Mesendoderm (in vitro differentiated cells): Measurements from ENCODE around the gene FAM163B.

Experiments used
- DNase-seq: peaks from one replicate; pipeline ENCODE4 v3.0.0; 2013
- H2AK5ac ChIP-seq: 2 replicates; pipeline ENCODE4 v1.6.1; 2013; ENCODE audit warnings: low read length, inconsistent platforms
- H2BK120ac ChIP-seq: 2 replicates; pipeline ENCODE4 v1.6.1; 2013; ENCODE audit warnings: low read depth, mild to moderate bottlenecking, low read length, moderate library complexity, mixed read lengths
- H2BK15ac ChIP-seq: replicated peaks from 2 replicates; pipeline ENCODE4 v1.6.1; 2013; ENCODE audit warnings: low read depth, mild to moderate bottlenecking, moderate library complexity
- H2BK5ac ChIP-seq: 2 replicates; pipeline ENCODE4 v1.6.1; 2013; ENCODE audit warnings: low read length, inconsistent platforms
- H3K18ac ChIP-seq: 2 replicates; pipeline ENCODE4 v1.6.1; 2013; ENCODE audit warnings: mild to moderate bottlenecking, low read length, mixed read lengths
- H3K23ac ChIP-seq: one replicate; pipeline ENCODE4 v1.6.1; 2013; ENCODE audit warnings: low read length
- H3K27ac ChIP-seq: 2 replicates; pipeline ENCODE4 v1.5.1; 2013; ENCODE audit warnings: low read depth, mild to moderate bottlenecking, inconsistent platforms, low read length, moderate library complexity
- H3K27me3 ChIP-seq: 2 replicates; pipeline ENCODE4 v1.6.1; 2013; ENCODE audit warnings: low read length, control low read depth, mild to moderate bottlenecking, inconsistent platforms; ENCODE audit not compliant: insufficient read depth, poor library complexity
- H3K36me3 ChIP-seq: 2 replicates; pipeline ENCODE4 v1.6.1; 2013; ENCODE audit warnings: low read length, inconsistent platforms; ENCODE audit not compliant: control insufficient read depth, insufficient read depth
- H3K4ac ChIP-seq: one replicate; pipeline ENCODE4 v1.6.1; 2013; ENCODE audit warnings: low read depth, mild to moderate bottlenecking, low read length, moderate library complexity
- H3K4me1 ChIP-seq: 2 replicates; pipeline ENCODE4 v1.6.1; 2013; ENCODE audit warnings: low read depth, low read length, inconsistent platforms; ENCODE audit not compliant: control insufficient read depth
- H3K4me2 ChIP-seq: 2 replicates; pipeline ENCODE4 v1.6.1; 2013; ENCODE audit warnings: low read length
- H3K4me3 ChIP-seq: 2 replicates; pipeline ENCODE4 v1.5.1; 2013; ENCODE audit warnings: mild to moderate bottlenecking, low read length
- H3K56ac ChIP-seq: one replicate; pipeline ENCODE4 v1.6.1; 2013; ENCODE audit warnings: low read length
- H3K79me1 ChIP-seq: 2 replicates; pipeline ENCODE4 v1.6.1; 2013; ENCODE audit warnings: low read length, inconsistent platforms
- H3K79me2 ChIP-seq: 2 replicates; pipeline ENCODE4 v1.6.1; 2013; ENCODE audit warnings: mild to moderate bottlenecking, low read length; ENCODE audit not compliant: control insufficient read depth, insufficient read depth
- H3K9ac ChIP-seq: 2 replicates; pipeline ENCODE4 v1.6.1; 2013; ENCODE audit warnings: low read length, inconsistent platforms
- H4K5ac ChIP-seq: one replicate; pipeline ENCODE4 v1.6.1; 2013; ENCODE audit warnings: low read length
- H4K8ac ChIP-seq: one replicate; pipeline ENCODE4 v1.6.1; 2013; ENCODE audit warnings: low read depth, mild to moderate bottlenecking, control low read depth, low read length, moderate library complexity
- WGBS: extraction: QIAGEN DNeasy Blood & Tissue Kit; methylation state at CpG from one replicate; pipeline ENCODE4 v1.1.7; 2013; ENCODE audit warnings: low lambda C conversion rate, missing lambda C conversion rate; ENCODE audit not compliant: insufficient coverage; ENCODE audit errors: extremely low coverage; 5-methylcytosine and 5-hydroxymethylcytosine counted together

The FAM163B gene

DNA sequence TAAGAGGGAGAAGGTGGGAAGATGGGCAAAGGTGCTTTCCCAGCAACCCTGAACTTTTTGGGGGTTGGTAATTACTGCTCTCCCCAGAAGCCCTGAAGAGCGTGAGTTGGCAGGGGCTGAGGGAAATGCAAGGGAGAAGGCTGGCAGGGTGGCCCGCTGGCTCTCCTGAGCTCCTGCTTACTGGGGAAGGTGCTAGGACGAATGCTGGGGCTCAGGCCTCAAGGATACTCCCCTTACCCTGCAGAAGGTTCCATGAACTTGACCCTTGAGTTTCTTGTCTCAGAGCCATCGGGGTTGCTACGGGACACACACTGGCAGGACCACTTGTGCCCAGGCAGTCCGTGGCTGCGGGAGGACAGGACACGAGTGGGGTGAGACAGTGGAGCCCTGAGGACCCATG is 1.2 kb downstream of the FAM163B start:
- Histone ChIP-seq H3K4ac (no peak overlapping the region), H3K56ac (no peak overlapping the region), H3K79me1 (no peaks in the 10 kb centered on the region), H3K23ac (no peak overlapping the region), H3K4me3 (no peak overlapping the region), H3K79me2 (no peaks in the 10 kb centered on the region), H3K4me2 (no peak overlapping the region), H3K9ac (no peak overlapping the region), H3K27me3 (peaks cover 4% of the 10 kb centered on the region), H2AK5ac (no peak overlapping the region), H2BK15ac (no peak overlapping the region), H4K8ac (no peak overlapping the region), H2BK5ac (no peak overlapping the region), H3K4me1 (no peaks in the 10 kb centered on the region), H3K27ac (no peak overlapping the region), H3K36me3 (no peaks in the 10 kb centered on the region), H3K18ac (no peak overlapping the region), H2BK120ac (no peak overlapping the region), H4K5ac (no peak overlapping the region)
- WGBS, result no CpG with 5 or more reads among the region's 8 CpGs
- no peak for DNase-seq

DNA sequence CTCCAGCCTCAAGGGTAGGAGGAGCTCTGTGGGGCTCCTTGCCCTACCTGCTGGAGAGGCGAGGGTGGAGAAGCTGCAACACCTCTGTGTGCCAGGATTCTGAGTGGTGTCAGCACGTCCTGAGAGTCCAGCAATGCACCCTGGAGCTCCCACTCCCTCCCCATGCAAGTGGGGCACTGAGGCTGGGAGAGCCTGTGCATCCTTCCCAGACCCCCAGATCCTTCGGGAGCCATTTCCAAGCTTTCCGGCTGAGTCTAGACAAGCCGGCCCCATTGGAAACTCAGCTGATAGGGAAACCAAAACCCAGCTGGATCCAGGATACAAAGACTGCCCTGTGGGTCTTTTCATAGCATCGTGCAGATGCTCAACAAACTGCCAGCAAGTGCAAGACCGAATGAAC is 1.8 kb downstream of the FAM163B start:
- Histone ChIP-seq H2BK15ac (no peak overlapping the region), H3K4me2 (no peak overlapping the region), H3K79me1 (no peaks in the 10 kb centered on the region), H3K4ac (no peak overlapping the region), H2AK5ac (no peak overlapping the region), H2BK5ac (no peak overlapping the region), H3K36me3 (no peaks in the 10 kb centered on the region), H3K4me1 (no peaks in the 10 kb centered on the region), H3K79me2 (no peaks in the 10 kb centered on the region), H3K56ac (no peak overlapping the region), H3K23ac (no peak overlapping the region), H3K4me3 (no peak overlapping the region), H4K5ac (no peak overlapping the region), H4K8ac (no peak overlapping the region), H3K9ac (no peak overlapping the region), H3K27ac (no peak overlapping the region), H3K18ac (no peak overlapping the region), H2BK120ac (no peak overlapping the region), H3K27me3 (peaks cover 4% of the 10 kb centered on the region)
- no peak for DNase-seq
- no CpG with 5 or more reads among the region's 7 CpGs for WGBS

DNA sequence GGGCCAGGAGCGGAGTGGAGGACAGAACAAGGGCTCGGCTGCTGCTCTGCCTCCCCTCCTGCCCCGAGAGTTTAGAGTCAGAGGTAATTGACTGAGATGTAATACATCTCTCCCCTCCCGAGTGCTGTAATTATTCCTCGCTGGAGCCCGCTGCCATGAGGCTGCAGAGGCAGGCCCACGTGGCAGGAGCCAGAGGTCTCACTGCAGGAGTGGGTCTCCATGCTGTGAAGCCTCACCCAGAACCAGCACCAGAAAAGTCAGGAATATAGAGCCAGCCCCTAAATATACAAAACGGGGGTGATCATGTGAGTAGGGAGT is 2.5 kb downstream of the FAM163B start:
- no peak overlapping the region for H3K9ac ChIP-seq
- H3K27ac ChIP-seq, result no peak overlapping the region
- no peak overlapping the region for H3K4me3 ChIP-seq
- no peaks in the 10 kb centered on the region for H3K79me2 ChIP-seq
- no peak overlapping the region for H4K5ac ChIP-seq
- H3K18ac ChIP-seq, result no peak overlapping the region
- no peak overlapping the region for H2BK5ac ChIP-seq
- H3K4me1 ChIP-seq, result no peaks in the 10 kb centered on the region
- no peak overlapping the region for H4K8ac ChIP-seq
- no peak overlapping the region for H3K4ac ChIP-seq
- peaks cover 4% of the 10 kb centered on the region for H3K27me3 ChIP-seq
- no peak overlapping the region for H3K23ac ChIP-seq
- H2BK15ac ChIP-seq, result no peak overlapping the region
- no peak overlapping the region for H3K56ac ChIP-seq
- no CpG with 5 or more reads among the region's 8 CpGs for WGBS
- H3K79me1 ChIP-seq, result no peaks in the 10 kb centered on the region
- no peak for DNase-seq
- H2AK5ac ChIP-seq, result no peak overlapping the region
- no peak overlapping the region for H3K4me2 ChIP-seq
- H3K36me3 ChIP-seq, result no peaks in the 10 kb centered on the region
- no peak overlapping the region for H2BK120ac ChIP-seq

DNA sequence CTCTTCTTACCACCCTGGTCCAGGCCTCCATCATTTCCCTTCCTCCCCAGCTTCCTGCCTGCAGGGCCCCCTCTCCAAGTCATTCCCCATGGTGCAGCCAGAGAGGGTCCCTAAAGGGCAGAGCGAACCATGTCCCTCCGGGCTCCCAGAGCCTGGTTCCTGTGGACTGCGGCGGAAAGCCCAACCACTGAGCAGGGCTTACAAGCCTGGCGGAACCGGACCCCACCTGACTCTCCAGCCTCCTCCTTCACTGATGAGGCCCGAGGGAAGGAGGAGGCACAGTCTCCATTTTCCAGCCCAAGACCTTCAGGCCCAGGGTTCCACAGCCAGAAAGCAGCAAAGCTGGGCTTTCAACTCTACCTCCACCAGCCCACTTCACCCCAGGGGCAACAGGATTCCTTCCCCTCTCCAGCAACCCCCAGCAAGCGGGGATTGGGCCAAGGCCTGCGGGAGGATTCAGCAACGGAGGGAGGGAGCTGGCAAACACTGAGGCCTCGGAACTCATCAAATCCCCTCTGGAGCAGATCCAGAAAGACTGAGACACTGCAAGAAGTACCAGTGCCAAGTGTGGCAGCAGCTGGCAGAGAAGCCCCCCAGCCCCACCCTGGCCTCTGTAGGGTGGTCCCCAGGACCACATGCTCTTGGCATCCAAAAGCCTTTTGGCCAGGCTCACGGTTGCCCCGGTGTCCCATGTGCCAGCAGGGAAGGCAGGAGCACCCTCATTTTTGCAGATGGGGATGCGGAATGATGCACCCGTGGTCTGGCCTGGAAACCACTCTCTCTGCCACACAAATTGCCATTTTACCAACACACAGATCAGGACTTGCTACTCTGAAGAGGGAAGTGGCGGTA is 3.1 kb downstream of the FAM163B start:
- Histone ChIP-seq H3K56ac (no peak overlapping the region), H4K8ac (no peak overlapping the region), H3K27ac (no peak overlapping the region), H3K23ac (no peak overlapping the region), H4K5ac (no peak overlapping the region), H2BK120ac (no peak overlapping the region), H3K4ac (no peak overlapping the region), H3K9ac (no peak overlapping the region), H2BK5ac (no peak overlapping the region), H3K4me3 (no peak overlapping the region), H3K4me2 (no peak overlapping the region), H3K79me1 (no peaks in the 10 kb centered on the region), H3K4me1 (no peaks in the 10 kb centered on the region), H3K18ac (no peak overlapping the region), H3K27me3 (peaks cover 4% of the 10 kb centered on the region), H2BK15ac (no peak overlapping the region), H3K36me3 (no peaks in the 10 kb centered on the region), H3K79me2 (no peaks in the 10 kb centered on the region), H2AK5ac (no peak overlapping the region)
- WGBS, result no CpG with 5 or more reads among the region's 16 CpGs
- no peak for DNase-seq

DNA sequence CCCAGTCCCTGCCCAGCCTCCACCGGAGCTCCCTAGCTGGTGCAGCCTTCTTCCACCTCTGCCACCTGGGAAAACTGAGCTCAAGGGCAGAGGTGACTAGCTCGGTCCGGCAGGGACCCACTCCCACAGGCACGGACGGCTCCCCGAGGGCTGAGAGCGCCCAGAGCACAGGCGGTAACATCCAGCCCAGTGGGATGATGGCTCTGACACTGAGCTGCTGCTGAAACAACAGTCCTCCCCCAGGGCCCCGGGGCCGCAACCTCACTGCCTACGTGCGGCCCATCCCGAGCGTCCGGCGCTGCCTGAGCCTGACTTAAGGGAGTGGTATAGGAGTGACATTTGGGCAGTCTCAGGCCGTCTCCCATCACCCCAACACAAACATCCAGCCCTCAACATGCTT is 3.7 kb downstream of the FAM163B start:
- Histone ChIP-seq H3K4me2 (no peak overlapping the region), H2BK5ac (no peak overlapping the region), H4K8ac (no peak overlapping the region), H2BK15ac (no peak overlapping the region), H3K79me1 (no peaks in the 10 kb centered on the region), H3K4me3 (no peak overlapping the region), H3K18ac (no peak overlapping the region), H3K9ac (no peak overlapping the region), H3K79me2 (no peaks in the 10 kb centered on the region), H3K27ac (no peak overlapping the region), H4K5ac (no peak overlapping the region), H3K4ac (no peak overlapping the region), H3K4me1 (no peaks in the 10 kb centered on the region), H2BK120ac (no peak overlapping the region), H3K36me3 (no peaks in the 10 kb centered on the region), H3K23ac (no peak overlapping the region), H3K56ac (no peak overlapping the region), H2AK5ac (no peak overlapping the region), H3K27me3 (peaks cover 4% of the 10 kb centered on the region)
- no CpG with 5 or more reads among the region's 17 CpGs for WGBS
- no peak for DNase-seq

DNA sequence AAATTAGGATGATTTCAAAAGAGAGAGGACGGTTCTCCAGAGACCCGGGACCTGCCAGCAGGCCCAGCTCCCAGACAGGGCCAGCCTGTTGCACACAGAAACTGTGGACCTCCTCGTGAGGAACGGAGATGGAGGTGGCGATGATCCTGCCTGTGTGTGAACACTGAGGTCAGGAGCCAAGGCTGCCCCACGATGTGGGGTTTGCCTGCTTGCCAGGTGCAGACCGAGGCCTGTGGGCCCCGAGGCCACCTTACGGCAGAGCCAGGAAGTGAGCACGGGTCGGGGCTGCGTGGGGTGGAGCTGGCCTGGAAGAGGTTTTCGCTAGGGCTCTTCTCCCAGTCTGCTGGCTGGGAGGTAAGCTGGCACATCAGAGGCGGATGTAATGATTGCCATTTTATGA is 4.3 kb downstream of the FAM163B start:
- H3K4me1 ChIP-seq, result no peaks in the 10 kb centered on the region
- H3K18ac ChIP-seq, result no peak overlapping the region
- H3K36me3 ChIP-seq, result no peaks in the 10 kb centered on the region
- no peak overlapping the region for H2BK120ac ChIP-seq
- H3K79me2 ChIP-seq, result no peaks in the 10 kb centered on the region
- H3K4me2 ChIP-seq, result no peak overlapping the region
- H3K4me3 ChIP-seq, result no peak overlapping the region
- no peak overlapping the region for H3K4ac ChIP-seq
- no peak overlapping the region for H3K23ac ChIP-seq
- no peak overlapping the region for H4K5ac ChIP-seq
- no CpG with 5 or more reads among the region's 14 CpGs for WGBS
- peaks cover 4% of the 10 kb centered on the region for H3K27me3 ChIP-seq
- no peaks in the 10 kb centered on the region for H3K79me1 ChIP-seq
- H2BK5ac ChIP-seq, result no peak overlapping the region
- H2AK5ac ChIP-seq, result no peak overlapping the region
- H3K9ac ChIP-seq, result no peak overlapping the region
- no peak overlapping the region for H4K8ac ChIP-seq
- no peak overlapping the region for H3K56ac ChIP-seq
- H3K27ac ChIP-seq, result no peak overlapping the region
- DNase-seq, result no peak
- no peak overlapping the region for H2BK15ac ChIP-seq
